Skeletal muscle satellite cell (primary cell): ENCODE measurements around the gene MEMO1. TPM values are rescaled to one million over a fixed set of nuclear protein-coding genes. Genes with fewer than 3 reads are reported as not detected.
A peak's percentile ranks its signal among the peaks of the same experiment; 100 is the strongest.
"Not testable (repeated sequence)": the region's sequence is repeated elsewhere in the genome, so short reads cannot be mapped to it uniquely, and the experiment has no call there.

Experiments used
- H3K27me3 ChIP-seq: 2 replicates; pipeline ENCODE4 v1.7.0; 2013; ENCODE audit warnings: low read length; ENCODE audit not compliant: control insufficient read depth, insufficient read depth
- H3K36me3 ChIP-seq: 2 replicates; pipeline ENCODE4 v1.7.0; 2013; ENCODE audit warnings: mild to moderate bottlenecking, control low read depth, low read length; ENCODE audit not compliant: insufficient read depth
- H3K4me1 ChIP-seq: 2 replicates; pipeline ENCODE4 v1.7.0; 2013; ENCODE audit warnings: low read length; ENCODE audit not compliant: control insufficient read depth, insufficient read depth
- H3K4me2 ChIP-seq: 2 replicates; pipeline ENCODE4 v1.7.0; 2013; ENCODE audit warnings: mild to moderate bottlenecking, low read length
- H3K4me3 ChIP-seq: 2 replicates; pipeline ENCODE4 v1.7.0; 2013; ENCODE audit warnings: low read length
- H3K9ac ChIP-seq: 2 replicates; pipeline ENCODE4 v1.7.0; 2013; ENCODE audit warnings: mild to moderate bottlenecking, low read depth, low read length, moderate library complexity
- H3K9me3 ChIP-seq: replicated peaks from 2 replicates; pipeline ENCODE4 v1.7.0; 2013; ENCODE audit warnings: mild to moderate bottlenecking, control low read depth, low read length
- total RNA-seq: library from RNA; depleted of rRNA; stranded (reverse); fragments of >200 nt; gene quantifications from 2 replicates; pipeline ENCODE4 v1.2.3, GENCODE V29; 2012; rRNA removed

The MEMO1 gene
- total RNA-seq = 50.4 and 58.5 TPM in 2 replicates

- Histone ChIP-seq H3K9ac (peak within 1 kb of the TSS; percentile 87), H3K4me3 (peak within 1 kb of the TSS; percentile 100), H3K4me2 (peak within 1 kb of the TSS; percentile 97), H3K27me3 (no peaks in the 10 kb centered on the region), H3K9me3 (no peaks in the 10 kb centered on the region), H3K4me1 (peaks cover 13% of the 10 kb centered on the region), H3K36me3 (peaks cover 3% of the 10 kb centered on the region)
Measured at GRCh38 chr2:32010670-32011484, at the start of gene MEMO1. TSS of gene MEMO1 (minus strand) at chr2:32011008. CDS start at chr2:32010247, 761 bp downstream.

GRCh38 chr2:32060266-32060665 lies 49.5 kb upstream of the MEMO1 start:
- no peaks in the 10 kb centered on the region for H3K27me3 ChIP-seq
- H3K9me3 ChIP-seq = no peaks in the 10 kb centered on the region
- no peaks in the 10 kb centered on the region for H3K36me3 ChIP-seq
- H3K4me2 ChIP-seq = no peak overlapping the region
- no peak overlapping the region for H3K9ac ChIP-seq
- no peak overlapping the region for H3K4me3 ChIP-seq
- H3K4me1 ChIP-seq = peaks cover 17% of the 10 kb centered on the region

GRCh38 chr2:32058130-32058529 lies 47.3 kb upstream of the MEMO1 start:
- Histone ChIP-seq H3K4me2 (no peak overlapping the region), H3K4me1 (peaks cover 8% of the 10 kb centered on the region), H3K27me3 (no peaks in the 10 kb centered on the region), H3K9me3 (no peaks in the 10 kb centered on the region), H3K36me3 (no peaks in the 10 kb centered on the region), H3K9ac (no peak overlapping the region), H3K4me3 (no peak overlapping the region)

- H3K4me3 ChIP-seq, H3K4me2 ChIP-seq, H3K27me3 ChIP-seq, H3K9ac ChIP-seq, H3K4me1 ChIP-seq, H3K36me3 ChIP-seq, H3K9me3 ChIP-seq: not testable (repeated sequence)
Measured at GRCh38 chr2:32054583-32054982, 43.8 kb upstream of the MEMO1 start.

- Histone ChIP-seq H3K4me3 (no peak overlapping the region), H3K4me1 (no peaks in the 10 kb centered on the region), H3K9ac (no peak overlapping the region), H3K27me3 (no peaks in the 10 kb centered on the region), H3K9me3 (no peaks in the 10 kb centered on the region), H3K4me2 (no peak overlapping the region), H3K36me3 (no peaks in the 10 kb centered on the region)
Measured at GRCh38 chr2:32051836-32052439, 41.1 kb upstream of the MEMO1 start.

- no peaks in the 10 kb centered on the region for H3K9me3 ChIP-seq
Measured at GRCh38 chr2:32043561-32043960, 32.8 kb upstream of the MEMO1 start.

GRCh38 chr2:32039447-32040219 lies 28.8 kb upstream of the MEMO1 start, which contains the start of gene DPY30:
TSS of gene DPY30 (minus strand) at chr2:32039805. CDS start at chr2:32039456, 349 bp downstream.
- Histone ChIP-seq H3K4me3 (peak within 1 kb of the TSS; percentile 79), H3K36me3 (no peaks in the 10 kb centered on the region), H3K9me3 (no peaks in the 10 kb centered on the region), H3K4me1 (peaks cover 2% of the 10 kb centered on the region), H3K27me3 (no peaks in the 10 kb centered on the region), H3K4me2 (peak within 1 kb of the TSS; percentile 90), H3K9ac (peak within 1 kb of the TSS; percentile 86)

More at GRCh38 chr2:32043561-32043960, 32.8 kb upstream of the MEMO1 start:
- Histone ChIP-seq H3K4me3 (no peak overlapping the region), H3K36me3 (no peaks in the 10 kb centered on the region), H3K4me2 (no peak overlapping the region), H3K27me3 (no peaks in the 10 kb centered on the region), H3K4me1 (peaks cover 2% of the 10 kb centered on the region), H3K9ac (no peak overlapping the region)

GRCh38 chr2:32034198-32034887 lies 23.5 kb upstream of the MEMO1 start:
- not testable (repeated sequence) for H3K36me3 ChIP-seq, H3K4me1 ChIP-seq, H3K27me3 ChIP-seq, H3K4me2 ChIP-seq, H3K4me3 ChIP-seq, H3K9ac ChIP-seq, H3K9me3 ChIP-seq

- not testable (repeated sequence) for H3K4me1 ChIP-seq, H3K27me3 ChIP-seq, H3K9ac ChIP-seq, H3K4me3 ChIP-seq, H3K9me3 ChIP-seq, H3K4me2 ChIP-seq
- peaks cover 29% of the 10 kb centered on the region for H3K36me3 ChIP-seq
Measured at GRCh38 chr2:32018789-32019482, 8.1 kb upstream of the MEMO1 start.

GRCh38 chr2:32012872-32013271 lies 2.1 kb upstream of the MEMO1 start:
- Histone ChIP-seq H3K27me3 (no peaks in the 10 kb centered on the region), H3K9me3 (no peaks in the 10 kb centered on the region), H3K4me3 (no peak overlapping the region), H3K4me1 (peaks cover 9% of the 10 kb centered on the region), H3K4me2 (no peak overlapping the region), H3K9ac (no peak overlapping the region), H3K36me3 (peaks cover 10% of the 10 kb centered on the region)
